ENCODE data around the gene KISS1.

KISS1 gene

GRCh38 chr1:204161609-204162493, 34.4 kb downstream of the KISS1 start:
- DNase-seq (ENCODE audit: low read depth in 2 of 2, low spot score in 1 of 2) = no peak

- no peak for DNase-seq (ENCODE audit: low read depth in 2 of 2, low spot score in 1 of 2)
These were observed 38.3 kb downstream of the KISS1 start for GRCh38 chr1:204157962-204158361.

GRCh38 chr1:204155881-204156280, 40.4 kb downstream of the KISS1 start:
- DNase-seq (ENCODE audit: low read depth in 2 of 2, low spot score in 1 of 2) = no peak

- no peak for DNase-seq (ENCODE audit: low read depth in 2 of 2, low spot score in 1 of 2)
These were observed 41.6 kb downstream of the KISS1 start for GRCh38 chr1:204154568-204155255.

- no peak for DNase-seq (ENCODE audit: low read depth in 2 of 2, low spot score in 1 of 2)
These were observed 42.6 kb downstream of the KISS1 start for GRCh38 chr1:204153667-204154066.

- no peak for DNase-seq (ENCODE audit: low read depth in 2 of 2, low spot score in 1 of 2)
These were observed 43.8 kb downstream of the KISS1 start for GRCh38 chr1:204152310-204153044.

GRCh38 chr1:204151552-204152309, 44.6 kb downstream of the KISS1 start, which contains the start of gene ETNK2:
Gene ETNK2, minus strand, starts transcription at chr1:204152044. Its CDS starts 192 bp downstream, at chr1:204151852.
- peak; percentile 14 to 38 for DNase-seq (ENCODE audit: low read depth in 2 of 2, low spot score in 1 of 2)

GRCh38 chr1:204150702-204151551, 45.4 kb downstream of the KISS1 start:
- no peak for DNase-seq (ENCODE audit: low read depth in 2 of 2, low spot score in 1 of 2)

GRCh38 chr1:204149635-204150565, 46.4 kb downstream of the KISS1 start:
- DNase-seq (ENCODE audit: low read depth in 2 of 2, low spot score in 1 of 2) = no peak

GRCh38 chr1:204149107-204149506, 47.2 kb downstream of the KISS1 start:
- no peak for DNase-seq (ENCODE audit: low read depth in 2 of 2, low spot score in 1 of 2)

- no peak for DNase-seq (ENCODE audit: low read depth in 2 of 2, low spot score in 1 of 2)
These were observed 48.6 kb downstream of the KISS1 start for GRCh38 chr1:204147406-204148383.

- DNase-seq (ENCODE audit: low read depth in 2 of 2, low spot score in 1 of 2) = no peak
These were observed 49.3 kb downstream of the KISS1 start for GRCh38 chr1:204146965-204147364.

- DNase-seq (ENCODE audit: low read depth in 2 of 2, low spot score in 1 of 2) = no peak
These were observed 50.0 kb downstream of the KISS1 start for GRCh38 chr1:204146309-204146708.

GRCh38 chr1:204145033-204145504, 51.2 kb downstream of the KISS1 start:
- no peak for DNase-seq (ENCODE audit: low read depth in 2 of 2, low spot score in 1 of 2)

GRCh38 chr1:204143276-204144041, 52.8 kb downstream of the KISS1 start:
- DNase-seq (ENCODE audit: low read depth in 2 of 2, low spot score in 1 of 2) = no peak

GRCh38 chr1:204142032-204142974, 54.0 kb downstream of the KISS1 start:
- DNase-seq (ENCODE audit: low read depth in 2 of 2, low spot score in 1 of 2) = no peak
